Effector CD4-positive, alpha-beta T cell (primary cell): ENCODE data around the gene RSPO4.

Experiments used
- DNase-seq: peaks from one replicate; pipeline ENCODE4 v3.0.0-alpha.2; 2020

The RSPO4 gene

DNA sequence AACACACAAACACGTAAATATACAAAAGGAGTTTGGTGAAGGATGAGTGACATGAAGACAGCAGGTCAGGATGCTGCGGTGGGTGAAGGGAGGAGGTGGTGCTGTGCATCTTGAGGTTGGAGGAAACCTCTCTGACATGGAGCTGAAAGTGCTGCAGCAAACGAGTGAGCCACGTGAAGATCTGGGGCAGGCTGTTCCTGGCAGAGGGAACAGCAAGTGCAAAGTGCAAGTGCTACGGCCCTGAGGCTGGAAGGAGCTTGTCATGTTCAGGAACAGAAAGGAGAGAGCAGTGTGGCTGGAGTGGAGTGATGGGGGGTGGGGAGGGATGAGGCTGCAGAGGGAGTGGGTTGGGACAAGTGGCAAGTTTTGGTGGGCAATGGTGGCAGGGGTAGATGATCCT, 61.2 kb downstream of the RSPO4 start:
- no peak for DNase-seq

DNA sequence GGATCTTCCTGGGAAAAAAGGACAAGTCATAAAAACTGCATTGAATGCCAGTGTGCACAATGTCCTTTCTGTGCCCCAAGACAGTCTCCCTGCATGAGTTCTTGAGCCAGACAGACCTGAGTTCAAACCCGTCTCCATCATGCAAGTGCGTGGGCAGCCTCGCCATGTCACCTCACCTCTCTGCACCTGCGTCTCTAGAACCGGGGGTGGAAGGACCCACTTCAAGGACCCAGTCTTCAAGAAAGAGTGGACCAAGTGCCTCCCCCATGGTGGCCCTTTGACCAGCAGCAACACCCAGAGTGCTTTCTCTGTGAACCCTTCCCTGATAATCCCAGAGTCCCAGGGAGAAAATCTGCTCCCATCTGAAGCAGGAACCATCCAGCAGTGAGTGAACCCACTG, 62.5 kb downstream of the RSPO4 start:
- DNase-seq: no peak

DNA sequence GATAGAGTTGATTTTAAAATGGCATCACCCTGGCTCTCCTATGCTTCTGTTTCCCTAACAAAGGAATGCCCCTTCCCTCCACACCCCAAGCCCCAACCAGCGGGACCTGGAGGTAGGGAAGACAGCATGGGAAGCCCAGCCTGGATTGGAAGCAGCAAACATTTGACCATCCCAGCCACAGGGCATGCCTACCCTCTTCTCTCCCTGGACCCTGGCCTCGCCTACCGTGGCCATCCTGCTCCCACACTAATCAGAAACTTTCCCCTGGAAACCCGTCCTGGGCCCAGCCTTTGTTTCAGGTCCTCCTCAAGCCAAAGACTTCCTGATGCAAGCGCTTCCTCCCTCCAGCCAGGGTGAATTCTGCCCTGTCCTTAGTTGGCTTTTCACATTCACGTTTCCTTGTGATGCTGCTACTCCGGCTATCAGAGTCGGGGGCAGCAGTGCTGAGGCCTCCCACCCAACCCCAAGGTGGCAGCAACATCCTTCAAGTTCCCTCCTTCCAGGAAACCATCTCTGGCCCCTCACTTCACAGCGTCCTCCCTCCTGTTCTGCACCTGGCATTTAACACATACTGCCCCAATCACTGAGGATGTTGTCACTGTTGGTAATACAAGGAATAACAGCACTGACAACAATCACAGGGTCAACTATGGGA, 67.8 kb downstream of the RSPO4 start:
- DNase-seq: no peak

DNA sequence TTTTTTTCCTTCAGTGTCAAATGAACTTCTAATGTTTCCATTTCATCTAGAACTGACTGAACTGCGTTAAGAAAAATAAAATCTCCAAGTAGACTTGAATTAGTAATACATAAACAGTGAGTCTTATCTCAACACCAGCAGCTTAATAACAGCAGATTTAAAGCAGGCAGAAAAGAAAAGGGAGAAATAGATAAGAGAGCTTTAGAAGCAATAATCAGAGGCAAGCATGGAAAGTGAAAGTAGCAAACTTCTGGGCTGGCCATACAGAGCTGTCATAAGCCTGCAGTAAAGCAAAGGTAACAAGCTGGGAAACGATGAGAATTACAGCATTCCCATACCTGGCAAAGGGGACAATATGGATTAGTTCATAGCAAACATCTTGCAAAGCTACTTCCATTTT, 69.1 kb downstream of the RSPO4 start:
- no peak for DNase-seq

DNA sequence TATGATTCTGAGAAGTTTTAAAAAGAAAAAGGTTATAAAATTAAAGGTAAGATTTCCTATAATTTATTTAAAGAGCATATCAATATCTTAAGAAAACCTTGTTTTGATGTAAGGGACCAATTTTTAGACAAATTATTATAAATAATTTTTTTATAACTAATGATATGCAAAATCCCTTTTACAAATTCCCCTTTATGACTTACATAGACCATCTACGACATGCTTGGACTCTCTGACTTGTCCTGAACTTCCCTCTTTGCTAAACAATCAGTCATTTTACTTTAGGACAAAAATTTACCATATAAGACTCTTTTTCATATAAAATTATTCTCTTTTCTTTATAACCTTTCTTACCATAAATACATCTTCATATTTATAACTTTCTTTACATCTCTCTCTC, 70.7 kb downstream of the RSPO4 start:
- DNase-seq: no peak

DNA sequence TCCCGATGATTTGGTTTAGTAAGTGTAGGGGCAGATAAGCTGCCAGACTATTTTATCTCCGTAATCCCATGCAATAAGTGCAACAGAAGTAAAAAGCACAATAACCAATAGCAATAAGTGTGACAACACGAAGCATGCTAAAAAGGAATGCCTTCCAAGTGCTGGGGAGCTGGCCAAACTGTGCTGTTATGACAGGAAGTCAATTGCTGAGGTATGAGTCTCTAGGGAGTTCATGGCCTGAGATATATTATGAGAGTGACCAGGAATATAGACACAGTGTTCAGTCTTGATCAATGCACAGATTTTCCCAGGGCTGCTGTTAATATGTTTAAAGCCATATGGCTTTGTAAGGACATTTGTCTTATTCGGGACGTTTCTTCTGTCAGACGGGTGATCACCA, 75.4 kb downstream of the RSPO4 start:
- DNase-seq: no peak

DNA sequence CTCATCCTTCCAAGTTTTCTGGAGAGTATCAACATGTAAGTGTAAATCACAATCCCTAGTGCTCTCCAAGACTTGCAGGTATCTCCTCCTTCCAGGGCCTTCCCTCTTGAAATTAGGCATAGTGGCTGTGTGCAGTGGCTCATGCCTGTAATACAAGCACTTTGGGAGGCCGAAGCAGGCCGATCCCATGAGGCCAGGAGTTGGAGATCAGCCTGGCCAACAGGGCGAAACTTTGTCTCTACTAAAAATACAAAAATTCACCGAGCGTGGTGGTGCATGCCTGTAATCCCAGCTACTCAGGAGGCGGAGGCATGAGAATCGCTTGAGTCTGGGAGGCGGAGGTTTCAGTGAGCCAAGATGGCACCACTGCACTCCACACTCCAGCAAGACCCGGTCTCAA, 76.6 kb downstream of the RSPO4 start:
- no peak for DNase-seq

DNA sequence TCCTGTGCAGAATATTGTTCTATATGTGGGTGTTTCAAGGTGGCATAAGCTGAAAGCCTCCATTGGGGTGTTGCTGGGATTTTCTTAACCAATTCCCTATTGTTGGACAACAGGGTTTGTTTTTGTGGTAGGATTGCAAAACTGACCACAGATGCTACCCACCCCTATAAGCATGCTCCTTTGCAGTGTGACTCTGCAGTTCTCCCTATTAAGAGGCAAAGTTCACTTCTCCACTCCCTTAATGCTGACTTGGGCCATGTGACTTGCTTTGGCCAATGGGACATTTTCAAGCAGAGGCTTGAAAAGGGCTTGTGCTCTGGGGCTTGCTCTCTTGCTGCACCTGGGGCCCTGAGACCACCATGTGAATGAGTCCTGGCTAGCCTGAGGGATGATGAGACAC, 77.5 kb downstream of the RSPO4 start:
- DNase-seq: no peak

DNA sequence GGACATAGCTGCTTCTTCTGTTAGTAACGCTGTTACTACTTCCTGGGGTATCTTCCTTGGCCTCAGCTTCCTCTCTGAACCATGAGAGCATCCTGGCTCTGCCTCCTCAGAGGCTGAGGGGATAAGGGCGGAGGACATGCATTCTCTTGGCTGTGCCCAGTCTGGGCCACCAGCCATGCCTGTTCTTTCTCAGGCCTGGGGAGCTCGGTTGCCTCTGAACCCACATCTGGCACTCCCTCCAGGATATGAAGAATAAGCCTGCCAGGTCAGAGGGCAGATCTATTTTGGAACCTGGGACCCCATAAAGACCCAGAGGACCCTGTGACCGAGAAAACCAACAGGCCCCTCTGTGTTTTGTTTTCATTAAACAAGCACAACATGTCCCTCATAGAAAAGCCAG, 79.3 kb downstream of the RSPO4 start:
- no peak for DNase-seq

DNA sequence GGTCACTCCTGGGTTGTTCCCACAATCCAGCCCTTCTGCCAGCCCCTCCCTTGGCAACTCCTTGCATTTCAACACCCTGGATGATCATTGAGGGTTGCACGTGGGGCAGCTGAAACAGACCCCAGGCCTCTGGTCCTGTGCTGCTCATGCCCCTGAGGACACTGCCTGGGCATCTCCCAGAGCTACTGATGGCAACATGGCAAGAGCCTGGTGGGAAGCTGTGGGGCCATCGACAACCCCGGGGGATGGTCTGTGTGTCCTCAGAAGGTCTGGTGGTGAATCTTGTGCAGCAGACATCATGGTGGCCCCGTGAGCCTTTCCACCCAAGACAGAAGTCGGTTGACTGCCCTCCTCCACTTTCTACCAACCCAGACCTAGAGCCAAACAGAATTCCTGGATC, 81.0 kb downstream of the RSPO4 start:
- DNase-seq: no peak

DNA sequence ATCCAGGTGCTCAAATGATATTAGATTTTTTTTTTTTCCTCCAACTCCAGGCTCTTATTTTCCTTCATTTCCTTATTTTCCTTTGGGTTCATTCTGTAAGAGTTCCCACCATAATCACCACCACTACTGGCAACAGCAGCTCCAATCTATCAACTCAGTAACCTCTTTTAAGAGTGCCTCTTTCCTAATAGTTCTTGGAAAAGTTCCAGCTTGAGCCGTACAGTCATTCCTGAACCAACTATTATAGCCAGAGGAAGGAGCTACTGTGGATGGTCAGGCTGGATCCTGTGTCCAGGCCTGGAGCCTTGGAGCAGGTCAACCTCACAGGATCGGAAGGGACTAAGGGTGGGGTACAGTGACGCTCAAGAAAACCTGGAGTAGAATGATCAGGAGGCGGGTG, 81.8 kb downstream of the RSPO4 start:
- DNase-seq: no peak

DNA sequence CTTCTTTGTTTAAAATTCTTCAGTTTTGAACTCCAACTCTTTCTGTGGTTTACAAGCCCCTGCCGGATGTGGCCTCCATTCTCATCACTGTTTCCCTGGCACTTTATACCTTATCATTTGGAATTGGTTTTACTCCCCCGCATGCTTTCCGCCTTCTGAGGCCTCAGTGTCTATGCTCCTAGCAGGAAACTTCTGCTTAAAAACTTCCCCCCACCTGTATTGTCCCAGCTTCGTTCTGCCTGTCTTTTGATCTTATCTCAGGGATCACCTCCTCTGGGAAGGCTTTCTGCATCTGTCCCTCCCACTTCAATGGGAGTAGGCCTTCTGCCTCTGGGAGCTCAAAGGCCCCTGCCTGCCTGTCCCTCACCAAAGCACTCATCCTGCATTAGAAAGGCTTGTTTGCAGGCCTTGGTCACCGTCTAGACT, 82.6 kb downstream of the RSPO4 start:
- DNase-seq: no peak

DNA sequence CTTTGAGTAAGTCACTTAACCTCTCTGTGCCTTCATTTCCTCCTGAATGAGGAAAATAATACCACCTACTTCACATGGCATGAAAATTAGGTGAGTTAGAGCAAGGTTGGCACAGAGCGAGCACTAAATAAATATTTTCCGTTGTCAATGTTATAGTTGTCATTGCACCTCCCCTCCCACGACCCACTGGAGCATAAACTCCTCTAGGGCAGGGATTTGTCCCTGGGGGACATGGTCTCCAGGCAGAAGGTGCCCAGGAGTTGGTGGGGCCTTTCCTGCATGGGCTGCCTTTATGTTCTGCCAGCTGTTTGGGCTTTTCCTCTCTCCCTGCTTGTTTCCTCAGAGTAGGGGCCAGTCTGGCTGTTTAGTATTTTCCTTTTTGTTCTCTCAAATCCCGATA, 84.7 kb downstream of the RSPO4 start:
- DNase-seq: no peak

DNA sequence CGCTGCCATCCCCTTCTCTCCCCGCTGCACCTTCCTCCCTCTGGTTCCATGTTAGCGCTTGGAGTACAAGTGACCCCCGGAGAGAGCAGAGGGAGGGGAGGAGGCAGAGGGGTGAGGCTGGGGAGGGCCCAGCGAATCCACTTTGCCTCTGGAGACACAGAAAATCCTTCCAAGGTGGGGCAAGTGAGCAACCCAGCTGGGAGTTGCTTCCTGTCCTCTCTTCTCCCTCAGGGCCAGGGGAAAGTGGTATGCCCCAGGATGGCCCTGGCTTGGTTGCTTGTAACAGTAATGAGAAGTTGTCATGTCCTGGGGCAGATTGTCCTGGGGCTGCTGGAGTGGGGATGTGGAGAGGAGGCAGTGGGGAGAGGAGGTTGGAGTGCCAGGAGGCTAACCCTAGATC, 85.3 kb downstream of the RSPO4 start:
- no peak for DNase-seq

DNA sequence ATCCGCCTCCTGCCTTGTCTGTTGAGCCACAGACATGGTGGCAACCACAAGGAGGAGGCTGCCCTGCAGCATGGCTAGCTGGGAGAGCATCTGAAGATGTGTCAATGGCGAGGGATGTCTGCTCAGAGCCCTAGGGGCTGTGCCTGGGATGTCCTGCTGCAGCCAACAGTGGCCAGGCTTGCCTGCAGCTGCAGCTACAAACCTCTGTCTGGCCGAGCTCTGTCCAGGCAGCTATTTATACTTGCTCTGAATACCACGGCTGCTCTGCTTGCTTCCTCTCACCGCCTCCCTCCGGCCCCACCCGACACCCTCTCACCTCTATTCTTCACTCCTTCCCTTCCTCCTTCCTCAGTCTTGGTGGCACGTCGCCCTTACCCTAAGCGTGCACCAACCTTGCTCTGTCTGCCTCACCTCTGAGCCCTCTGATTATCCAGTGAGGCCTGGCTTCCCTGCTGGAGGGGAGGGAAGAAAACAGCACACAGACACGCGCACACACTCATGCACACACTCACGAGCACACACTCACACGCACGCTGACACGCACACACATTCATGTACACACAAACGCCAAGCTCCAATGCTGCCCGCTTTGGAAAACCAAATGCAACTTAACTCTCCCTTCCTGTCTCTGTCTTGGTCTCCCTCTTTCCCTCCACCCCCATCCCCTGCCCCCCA, 85.8 kb downstream of the RSPO4 start, which contains the start of gene ANGPT4:
TSS of gene ANGPT4 (minus strand) at position 210 of the 675 bp plus-strand sequence. CDS start at position 90, 120 bp downstream.
- no peak for DNase-seq

DNA sequence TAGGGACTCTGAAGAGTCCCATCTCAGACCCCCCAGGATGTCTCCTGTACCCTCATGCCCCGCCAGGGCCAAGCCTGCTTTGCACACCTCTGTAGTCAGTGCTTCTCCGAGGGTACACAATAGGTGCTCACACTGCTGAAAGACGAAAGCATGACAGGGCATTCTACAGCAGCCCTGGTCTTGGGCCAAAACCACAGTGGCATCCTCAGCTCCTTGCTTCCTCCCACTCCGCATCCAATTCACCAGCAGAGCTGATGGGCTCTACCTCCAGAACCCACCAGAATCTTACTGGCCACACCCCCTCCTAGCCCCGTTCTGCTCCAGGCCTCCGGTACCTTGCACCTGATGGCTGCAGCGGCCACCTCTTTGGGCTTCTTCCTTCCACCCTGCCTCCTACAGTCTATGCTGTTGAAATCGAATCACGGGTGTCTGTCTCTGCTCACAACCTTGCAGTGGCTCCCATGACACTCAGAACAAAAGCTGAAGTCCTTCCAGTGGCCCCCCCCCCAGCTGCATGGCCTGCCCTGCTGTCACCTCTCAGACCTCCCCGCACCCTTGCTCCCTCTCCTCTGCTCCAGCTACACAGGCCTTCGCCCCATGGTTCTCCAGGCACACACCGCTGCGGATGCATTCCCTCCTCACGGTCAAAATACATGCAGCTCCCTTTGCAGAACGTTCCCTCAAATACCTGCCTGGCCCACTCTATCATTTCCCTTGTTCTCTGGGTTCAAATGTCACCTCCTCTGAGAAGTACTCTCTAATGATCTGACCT, 87.2 kb downstream of the RSPO4 start:
- no peak for DNase-seq

DNA sequence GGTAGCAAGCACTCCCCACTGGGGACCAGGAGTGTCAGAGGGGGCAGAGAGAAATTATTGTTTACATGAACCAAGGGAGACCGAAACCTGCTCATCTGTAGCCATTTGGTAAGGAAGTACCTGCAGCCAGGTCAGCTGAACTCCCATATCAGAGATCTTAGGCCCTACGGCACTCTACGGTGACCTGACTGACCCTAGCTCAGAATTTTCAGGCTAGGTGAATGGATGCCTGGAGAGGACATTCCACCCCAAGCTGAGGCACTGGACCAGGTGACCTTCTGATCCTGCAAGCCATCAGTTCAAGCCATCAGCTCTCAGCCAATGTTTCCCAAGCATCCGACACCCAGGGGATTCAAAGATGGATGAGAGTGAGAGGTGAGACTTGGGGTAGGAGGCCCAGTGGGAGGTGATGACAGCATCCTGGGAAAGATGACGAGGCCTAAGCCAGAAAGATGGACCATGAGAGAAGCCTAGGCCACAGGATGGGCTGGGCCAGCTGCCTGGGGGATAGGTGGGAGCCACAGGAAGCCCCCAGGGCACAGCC, 88.7 kb downstream of the RSPO4 start:
- no peak for DNase-seq

DNA sequence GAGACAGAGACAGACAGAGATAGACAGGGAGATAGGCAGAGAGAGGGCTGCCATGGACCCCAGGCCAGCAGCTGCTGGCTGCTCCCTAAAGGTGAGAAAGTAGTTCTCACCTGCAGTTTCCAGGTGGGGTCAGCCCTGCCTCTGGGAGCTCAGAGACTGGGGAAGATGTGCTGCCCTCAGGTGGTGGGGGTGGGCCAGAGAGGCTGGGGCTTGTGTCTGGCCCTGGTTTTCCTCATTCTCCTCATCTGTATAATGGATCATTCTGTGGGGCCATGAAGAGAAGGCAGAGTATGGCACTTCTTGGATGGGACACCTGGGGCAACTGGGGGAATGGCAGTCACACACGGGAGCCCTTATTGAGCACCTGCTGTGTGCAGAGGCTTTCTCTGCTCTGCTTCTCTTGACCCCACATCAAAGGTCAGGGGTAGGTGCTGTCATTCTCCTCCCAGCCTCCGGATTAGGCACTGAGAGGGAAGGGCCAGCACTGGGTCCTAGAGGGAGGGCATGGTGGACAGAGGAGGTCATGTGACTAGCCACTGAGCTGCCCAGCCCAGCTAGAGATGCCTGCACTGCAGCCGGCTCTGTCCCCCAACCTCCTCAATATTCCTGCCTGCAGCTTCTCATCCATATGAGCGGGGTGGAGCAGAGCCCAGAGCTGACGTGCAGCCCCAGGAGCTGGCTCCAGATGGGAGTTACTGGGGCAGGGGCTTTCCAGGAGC, 90.1 kb downstream of the RSPO4 start:
- no peak for DNase-seq

DNA sequence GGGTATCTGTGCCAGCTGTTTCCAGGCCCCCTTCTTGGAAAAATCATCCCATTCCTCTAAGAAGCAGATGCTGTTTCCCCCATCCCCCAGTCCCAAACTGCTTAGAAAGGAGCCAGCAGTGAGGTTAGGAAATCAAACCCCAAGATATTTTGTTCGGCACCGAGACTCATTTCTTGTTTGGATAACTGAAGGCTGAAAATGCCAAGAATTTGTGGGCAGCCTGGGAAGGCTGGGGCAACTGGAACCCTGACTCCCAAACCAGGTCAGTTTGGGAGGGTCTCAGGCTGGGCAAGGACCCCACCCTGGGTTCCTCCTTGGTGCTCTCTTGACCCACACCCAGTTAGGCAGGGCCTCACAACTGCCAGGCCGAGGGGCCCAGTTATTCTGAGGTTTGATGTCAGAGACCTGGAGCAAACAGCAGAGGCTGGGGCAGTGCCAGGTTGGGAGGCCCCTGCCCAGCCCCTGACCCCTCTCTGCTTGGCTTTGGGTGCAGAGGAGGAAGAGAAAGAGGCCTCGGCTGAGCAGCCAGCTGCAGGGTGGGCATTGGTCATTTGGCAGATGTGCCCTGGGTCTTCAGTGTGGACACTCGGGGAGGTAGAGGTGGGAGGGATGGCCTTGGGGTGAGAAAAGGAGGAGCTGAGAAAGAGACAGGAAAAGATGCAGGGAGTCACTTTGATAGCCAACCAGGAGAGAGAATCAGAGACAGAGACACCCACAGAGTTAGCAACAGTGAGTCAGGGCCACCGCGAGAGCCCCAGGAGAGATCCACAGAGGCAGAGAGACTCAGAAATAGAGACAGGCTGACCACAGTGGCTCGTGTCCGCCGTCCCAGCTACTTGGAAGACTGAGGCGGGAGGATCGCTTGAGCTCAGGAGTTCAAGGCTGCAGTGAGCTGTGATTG, 91.0 kb downstream of the RSPO4 start:
- no peak for DNase-seq

DNA sequence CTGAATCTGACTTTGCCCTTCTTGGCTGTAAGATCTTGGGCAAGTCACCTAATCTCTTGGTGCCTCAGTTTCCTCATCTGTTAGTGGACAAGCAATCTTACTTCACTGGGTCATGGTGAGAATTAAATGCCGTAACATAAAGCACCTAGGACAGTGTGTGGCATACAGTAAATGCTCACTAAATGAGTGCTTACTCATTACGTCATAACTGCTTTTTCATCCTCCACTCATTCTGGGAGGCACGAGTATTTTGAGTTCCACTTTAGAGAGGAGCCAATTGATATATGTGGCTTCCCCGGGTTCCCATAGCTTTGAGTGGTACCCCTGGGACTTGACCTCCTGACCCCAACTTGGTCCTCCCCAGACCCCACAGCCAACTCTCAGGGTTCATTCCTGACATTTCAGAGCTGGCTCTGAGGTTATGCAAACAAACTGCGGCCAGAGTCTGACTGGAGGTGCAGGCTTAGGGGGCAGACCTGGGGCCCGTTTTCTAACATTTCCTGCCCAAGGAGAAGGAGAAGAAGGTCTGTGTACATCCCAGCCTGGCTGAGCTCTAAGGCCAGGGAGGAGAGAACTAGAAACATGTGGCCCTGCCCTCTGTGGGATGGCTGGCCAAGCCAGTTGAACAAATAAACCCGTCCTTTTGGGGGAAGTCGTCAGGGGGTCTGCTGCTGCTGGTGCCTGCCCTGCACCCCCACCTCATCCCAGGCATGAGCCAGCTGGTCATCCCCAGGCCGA, 91.8 kb downstream of the RSPO4 start:
- no peak for DNase-seq

DNA sequence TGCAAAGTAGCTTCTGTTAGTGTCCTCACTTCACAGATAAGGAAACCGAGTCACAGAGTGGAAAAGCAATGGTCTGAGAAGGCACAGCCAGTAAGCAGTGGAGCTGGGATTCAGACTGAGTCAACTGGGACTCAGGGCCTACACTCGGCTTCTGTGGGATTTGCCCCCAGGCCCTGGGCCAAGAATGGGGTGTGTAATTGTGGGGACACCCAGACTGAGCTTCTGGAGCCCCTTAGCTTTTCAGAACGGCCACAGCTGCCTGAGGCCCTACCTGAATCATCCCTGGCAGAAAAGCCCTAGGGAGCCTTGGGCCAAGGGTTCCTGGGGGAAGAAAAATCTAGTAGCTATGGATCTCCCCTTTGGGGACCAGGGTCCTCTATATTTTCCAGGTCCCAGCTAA, 92.5 kb downstream of the RSPO4 start:
- DNase-seq: no peak
